ENCODE results near the gene DDI1.

DNA sequence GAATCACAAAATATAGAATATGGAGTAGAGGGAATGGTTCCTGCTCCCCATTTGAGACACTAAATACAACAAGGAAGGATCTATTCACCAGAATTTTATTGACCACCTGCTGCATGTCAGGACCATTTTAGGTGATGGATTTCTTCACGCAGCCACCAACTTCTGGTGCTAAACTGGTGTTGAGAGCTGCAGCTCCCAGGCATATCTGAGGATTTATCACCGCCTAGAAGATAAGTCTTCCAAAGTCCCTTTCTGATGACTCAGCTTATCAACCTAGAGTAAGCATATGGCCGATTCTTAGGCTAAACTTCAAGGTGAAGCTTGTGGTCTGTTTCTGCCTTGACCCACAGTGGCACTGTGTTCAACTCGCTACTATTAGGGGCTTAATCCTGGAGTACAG is 6.7 kb downstream of the DDI1 start:
- no peak for TF ChIP-seq CTCF (conservative IDR thresholded peaks at IDR 0.05; ENCODE audit: low read depth in 2 of 2)
- no peak for TF ChIP-seq POLR2AphosphoS5 (IDR thresholded peaks at IDR 0.05; ENCODE audit: low read depth)
- no peak for TF ChIP-seq NANOG (IDR thresholded peaks at IDR 0.05; ENCODE audit: borderline replicate concordance)
- TF ChIP-seq CREB1 (CRISPR knock-in tag; IDR thresholded peaks at IDR 0.05; ENCODE audit: low read depth) = no peak
- TF ChIP-seq ZNF331 (CRISPR knock-in tag; IDR thresholded peaks at IDR 0.05; ENCODE audit: low read depth) = no peak
- no peak for TF ChIP-seq EZH2 (IDR thresholded peaks at IDR 0.05; ENCODE audit: low read depth, unreplicated experiment)
- no peak for TF ChIP-seq EZH2phosphoT487 (IDR thresholded peaks at IDR 0.05; ENCODE audit: unreplicated experiment)
- no peak for TF ChIP-seq STAT1 (IDR thresholded peaks at IDR 0.05; ENCODE audit: unreplicated experiment)

Measured in GM23338 (cell line).